HG02973 (cell line): ENCODE data around the gene RIT2.
"Not testable (repeated sequence)": the region's sequence is repeated elsewhere in the genome, so short reads cannot be mapped to it uniquely, and the experiment has no call there.

ENCODE experiments used
- ATAC-seq: cut with Tn5 transposase; IDR thresholded peaks from one replicate; pipeline ENCODE4 v1.9.1; 2021; ENCODE audit warnings: moderate library complexity; ENCODE audit not compliant: unreplicated experiment

RIT2 gene

GRCh38 chr18:42850174-42851083 is 265.1 kb downstream of the RIT2 start:
- no peak for ATAC-seq

GRCh38 chr18:42839408-42839807 is 276.1 kb downstream of the RIT2 start:
- no peak for ATAC-seq

GRCh38 chr18:42838546-42839145 is 276.8 kb downstream of the RIT2 start:
- no peak for ATAC-seq

- ATAC-seq, result no peak
These were observed 284.5 kb downstream of the RIT2 start for GRCh38 chr18:42830936-42831335.

GRCh38 chr18:42828881-42829280 is 286.6 kb downstream of the RIT2 start:
- no peak for ATAC-seq

GRCh38 chr18:42824178-42824577 is 291.3 kb downstream of the RIT2 start:
- no peak for ATAC-seq

- no peak for ATAC-seq
These were observed 292.8 kb downstream of the RIT2 start for GRCh38 chr18:42822711-42823110.

- no peak for ATAC-seq
These were observed 294.0 kb downstream of the RIT2 start for GRCh38 chr18:42821492-42821891.

GRCh38 chr18:42814618-42815017 is 300.9 kb downstream of the RIT2 start:
- ATAC-seq, result no peak

GRCh38 chr18:42814184-42814583 is 301.3 kb downstream of the RIT2 start:
- ATAC-seq, result no peak

GRCh38 chr18:42813570-42813969 is 301.9 kb downstream of the RIT2 start:
- no peak for ATAC-seq

- ATAC-seq, result no peak
These were observed 307.6 kb downstream of the RIT2 start for GRCh38 chr18:42807887-42808286.

GRCh38 chr18:42801706-42802105 is 313.8 kb downstream of the RIT2 start:
- ATAC-seq, result no peak

- no peak for ATAC-seq
These were observed 316.8 kb downstream of the RIT2 start for GRCh38 chr18:42798606-42799170.

- not testable (repeated sequence) for ATAC-seq
These were observed 320.2 kb downstream of the RIT2 start for GRCh38 chr18:42795213-42795789.

- no peak for ATAC-seq
These were observed 322.8 kb downstream of the RIT2 start for GRCh38 chr18:42792731-42793130.

GRCh38 chr18:42784632-42785031 is 330.9 kb downstream of the RIT2 start:
- ATAC-seq, result no peak

GRCh38 chr18:42782929-42783328 is 332.6 kb downstream of the RIT2 start:
- no peak for ATAC-seq

GRCh38 chr18:42781298-42781815 is 334.1 kb downstream of the RIT2 start:
- ATAC-seq, result no peak

- ATAC-seq, result no peak
These were observed 335.3 kb downstream of the RIT2 start for GRCh38 chr18:42780171-42780570.

GRCh38 chr18:42778445-42779042 is 336.9 kb downstream of the RIT2 start:
- no peak for ATAC-seq
